Smooth muscle cell (in vitro differentiated cells): Measurements from ENCODE around the gene ZBTB42. TPM values are rescaled to one million over a fixed set of nuclear protein-coding genes. Genes with fewer than 3 reads are reported as not detected.

Experiments
- DNase-seq: peaks from one replicate; lab custom pipeline; 2025; ENCODE audit not compliant: unreplicated experiment; lab: John Stamatoyannopoulos, UW
- H2AFZ ChIP-seq: fragments of 200-600 bp; sonication (generic); 2 replicates; pipeline ENCODE4 v1.6.0; 2016; ENCODE audit warnings: antibody characterized with exemption, low read depth, mild to moderate bottlenecking
- H3F3A ChIP-seq: fragments of 200-600 bp; sonication (generic); 2 replicates; pipeline ENCODE4 v1.6.0; 2017; ENCODE audit warnings: antibody characterized with exemption, low read depth
- H3K27ac ChIP-seq: fragments of 200-600 bp; sonication (generic); 2 replicates; pipeline ENCODE4 v1.5.1; 2016; ENCODE audit warnings: low read depth, mild to moderate bottlenecking
- H3K27me3 ChIP-seq: fragments of 200-600 bp; sonication (generic); 2 replicates; pipeline ENCODE4 v1.6.1; 2016; ENCODE audit warnings: low read depth, mild to moderate bottlenecking
- H3K36me3 ChIP-seq: fragments of 200-600 bp; sonication (generic); 2 replicates; pipeline ENCODE4 v1.5.1; 2016; ENCODE audit warnings: low read depth
- H3K4me1 ChIP-seq: fragments of 200-600 bp; sonication (generic); 2 replicates; pipeline ENCODE4 v1.5.1; 2016; ENCODE audit warnings: low read depth
- H3K4me2 ChIP-seq: fragments of 200-600 bp; sonication (generic); 2 replicates; pipeline ENCODE4 v1.6.0; 2016; ENCODE audit warnings: mild to moderate bottlenecking
- H3K4me3 ChIP-seq: fragments of 200-600 bp; sonication (generic); 2 replicates; pipeline ENCODE4 v1.5.1; 2016; ENCODE audit warnings: mild to moderate bottlenecking
- H3K79me2 ChIP-seq: fragments of 200-600 bp; sonication (generic); 2 replicates; pipeline ENCODE4 v1.6.0; 2016; ENCODE audit warnings: low read depth, mild to moderate bottlenecking
- H3K9ac ChIP-seq: fragments of 200-600 bp; sonication (generic); 2 replicates; pipeline ENCODE4 v1.6.0; 2016; ENCODE audit warnings: low read depth
- H3K9me3 ChIP-seq: fragments of 200-600 bp; sonication (generic); replicated peaks from 2 replicates; pipeline ENCODE4 v1.5.1; 2016; ENCODE audit warnings: low read depth
- H4K20me1 ChIP-seq: fragments of 200-600 bp; sonication (generic); 2 replicates; pipeline ENCODE4 v1.6.0; 2016; ENCODE audit warnings: low read depth
- WGBS: methylation state at CpG from one replicate; pipeline ENCODE4 v1.1.7; 2016; ENCODE audit warnings: low lambda C conversion rate; 5-methylcytosine and 5-hydroxymethylcytosine counted together
- polyA plus RNA-seq: library from polyadenylated mRNA; unstranded; fragments of >200 nt; fragmentation: Nextera tagmentation; extraction: Ambion mirVana; gene quantifications from 2 replicates; pipeline ENCODE4 v1.2.1, GENCODE V29; 2016
- total RNA-seq: library from RNA; depleted of rRNA; stranded (reverse); fragments of >200 nt; gene quantifications from 2 replicates; pipeline ENCODE4 v1.2.3, GENCODE V29; 2014
- TF ChIP-seq, protein P1 (sequence below): fragments of 200-600 bp; sonication (generic); IDR thresholded peaks from 2 replicates; pipeline ENCODE4 v1.5.1; 2017; ENCODE audit warnings: borderline replicate concordance, mild to moderate bottlenecking, antibody characterized with exemption; ENCODE audit not compliant: insufficient read depth, poor library complexity, severe bottlenecking

ZBTB42 gene
- total and polyA plus RNA-seq, 2 experiments from 2014 or later: 0.72 to 1.6 TPM

DNA sequence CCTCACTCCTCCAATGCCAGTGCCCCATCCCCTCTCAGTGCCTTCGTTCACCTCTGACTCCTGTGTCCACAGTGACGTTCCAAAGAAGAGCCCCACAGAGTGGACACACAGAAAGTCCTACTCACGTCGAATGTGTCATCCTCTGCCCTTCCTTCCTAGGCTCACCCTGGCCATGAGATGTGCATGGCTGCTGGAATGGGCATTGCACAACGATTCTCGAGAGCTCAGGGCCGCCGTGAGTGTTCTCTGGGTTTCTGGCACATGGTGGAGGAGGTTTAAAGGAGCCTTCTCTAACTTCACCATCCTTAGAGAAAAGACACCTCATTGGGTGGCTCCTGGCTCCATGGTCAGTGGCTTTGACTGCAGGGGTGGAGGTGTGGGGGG, 51.4 kb downstream of the ZBTB42 start:
- no peaks in the 10 kb centered on the region for H3F3A ChIP-seq
- H3K4me2 ChIP-seq: no peak overlapping the region
- no peaks in the 10 kb centered on the region for H4K20me1 ChIP-seq
- H3K79me2 ChIP-seq: no peaks in the 10 kb centered on the region
- H3K4me1 ChIP-seq: no peaks in the 10 kb centered on the region
- no peaks in the 10 kb centered on the region for H3K36me3 ChIP-seq
- 75% methylated on average over 8 of the region's 8 CpGs for WGBS
- H3K4me3 ChIP-seq: no peak overlapping the region
- DNase-seq: no peak
- H3K9ac ChIP-seq: no peak overlapping the region
- TF ChIP-seq, protein P1, sequence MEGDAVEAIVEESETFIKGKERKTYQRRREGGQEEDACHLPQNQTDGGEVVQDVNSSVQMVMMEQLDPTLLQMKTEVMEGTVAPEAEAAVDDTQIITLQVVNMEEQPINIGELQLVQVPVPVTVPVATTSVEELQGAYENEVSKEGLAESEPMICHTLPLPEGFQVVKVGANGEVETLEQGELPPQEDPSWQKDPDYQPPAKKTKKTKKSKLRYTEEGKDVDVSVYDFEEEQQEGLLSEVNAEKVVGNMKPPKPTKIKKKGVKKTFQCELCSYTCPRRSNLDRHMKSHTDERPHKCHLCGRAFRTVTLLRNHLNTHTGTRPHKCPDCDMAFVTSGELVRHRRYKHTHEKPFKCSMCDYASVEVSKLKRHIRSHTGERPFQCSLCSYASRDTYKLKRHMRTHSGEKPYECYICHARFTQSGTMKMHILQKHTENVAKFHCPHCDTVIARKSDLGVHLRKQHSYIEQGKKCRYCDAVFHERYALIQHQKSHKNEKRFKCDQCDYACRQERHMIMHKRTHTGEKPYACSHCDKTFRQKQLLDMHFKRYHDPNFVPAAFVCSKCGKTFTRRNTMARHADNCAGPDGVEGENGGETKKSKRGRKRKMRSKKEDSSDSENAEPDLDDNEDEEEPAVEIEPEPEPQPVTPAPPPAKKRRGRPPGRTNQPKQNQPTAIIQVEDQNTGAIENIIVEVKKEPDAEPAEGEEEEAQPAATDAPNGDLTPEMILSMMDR: no peak
- H3K9me3 ChIP-seq: no peaks in the 10 kb centered on the region
- H3K27me3 ChIP-seq: peaks cover 16% of the 10 kb centered on the region
- H3K27ac ChIP-seq: no peak overlapping the region
- no peak overlapping the region for H2AFZ ChIP-seq

Other genes with a start within 250 kb of the ZBTB42 start
- gene C14orf180, start 221.3 kb upstream of the ZBTB42 start, total RNA-seq: 0.54 and 0.63 TPM in 2 replicates
- gene C14orf180, start 221.3 kb upstream of the ZBTB42 start, polyA plus RNA-seq: 0.35 and 1.2 TPM in 2 replicates
- 1.8 and 4.8 TPM in 2 replicates for gene TMEM179, start 196.3 kb upstream of the ZBTB42 start, total RNA-seq
- 0.87 and 1.9 TPM in 2 replicates for gene TMEM179, start 196.3 kb upstream of the ZBTB42 start, polyA plus RNA-seq
- 28.1 and 29.8 TPM in 2 replicates for gene INF2, start 111.5 kb upstream of the ZBTB42 start, total RNA-seq
- gene INF2, start 111.5 kb upstream of the ZBTB42 start, polyA plus RNA-seq: 19.9 and 30.1 TPM in 2 replicates
- gene ADSS1, start 76.9 kb upstream of the ZBTB42 start, total RNA-seq: 6.0 and 43.0 TPM in 2 replicates
- 7.8 and 9.3 TPM in 2 replicates for gene ADSS1, start 76.9 kb upstream of the ZBTB42 start, polyA plus RNA-seq
- gene SIVA1, start 48.0 kb upstream of the ZBTB42 start, total RNA-seq: 78.5 and 155 TPM in 2 replicates
- 118 and 133 TPM in 2 replicates for gene SIVA1, start 48.0 kb upstream of the ZBTB42 start, polyA plus RNA-seq
- 93.7 and 99.9 TPM in 2 replicates for gene AKT1, start 5.4 kb upstream of the ZBTB42 start, total RNA-seq
- 179 and 189 TPM in 2 replicates for gene AKT1, start 5.4 kb upstream of the ZBTB42 start, polyA plus RNA-seq
- 9.8 and 13.7 TPM in 2 replicates for gene CEP170B, start 64.2 kb downstream of the ZBTB42 start, total RNA-seq
- gene CEP170B, start 64.2 kb downstream of the ZBTB42 start, polyA plus RNA-seq: 5.9 and 7.9 TPM in 2 replicates
- gene PLD4, start 123.8 kb downstream of the ZBTB42 start, total RNA-seq: 0.09 TPM in 1 of 2 replicates, not detected in the other
- gene PLD4, start 123.8 kb downstream of the ZBTB42 start, polyA plus RNA-seq: 0.06 and 2.5 TPM in 2 replicates
- gene AHNAK2, start 177.3 kb downstream of the ZBTB42 start, total RNA-seq: 49.7 and 53.8 TPM in 2 replicates
- gene AHNAK2, start 177.3 kb downstream of the ZBTB42 start, polyA plus RNA-seq: 10.3 and 26.8 TPM in 2 replicates
- gene CLBA1, start 184.7 kb downstream of the ZBTB42 start, total RNA-seq: 5.0 and 7.4 TPM in 2 replicates
- 8.1 and 8.7 TPM in 2 replicates for gene CLBA1, start 184.7 kb downstream of the ZBTB42 start, polyA plus RNA-seq
- gene CDCA4, start 220.0 kb downstream of the ZBTB42 start, total RNA-seq: 15.1 and 16.4 TPM in 2 replicates
- gene CDCA4, start 220.0 kb downstream of the ZBTB42 start, polyA plus RNA-seq: 19.8 and 23.5 TPM in 2 replicates